Prostate gland (tissue), 2 donors: ENCODE measurements around the gene HSCB. TPM values are rescaled to one million over a fixed set of nuclear protein-coding genes. Genes with fewer than 3 reads are reported as not detected.

Experiments used
- DNase-seq: peaks from one replicate; pipeline ENCODE4 v3.0.0-alpha.2; 2019; ENCODE audit warnings: low spot score
- H3K27ac ChIP-seq, 2 donors: fragments of 200-600 bp; sonication (generic); 2 replicates each; pipeline ENCODE4 v1.5.1; 2017 to 2019
- H3K27me3 ChIP-seq: fragments of 200-600 bp; sonication (generic); replicated peaks from 2 replicates; pipeline ENCODE4 v1.5.1; 2019; ENCODE audit not compliant: insufficient read depth
- H3K36me3 ChIP-seq, 2 donors: fragments of 200-600 bp; sonication (generic); 1 replicate in 1 of 2; 2 replicates in 1 of 2; pipeline versions ENCODE4 v1.5.1 to v1.8.1; 2017 to 2019
- H3K4me1 ChIP-seq: fragments of 200-600 bp; sonication (generic); replicated peaks from 2 replicates; pipeline ENCODE4 v1.5.1; 2019
- H3K4me3 ChIP-seq, 2 donors: fragments of 200-600 bp; sonication (generic); 2 replicates each; pipeline ENCODE4 v1.5.1; 2017 to 2019
- H3K9me3 ChIP-seq: fragments of 200-600 bp; sonication (generic); 2 replicates; pipeline ENCODE4 v1.5.1; 2017
- CTCF ChIP-seq, 4 experiments: fragments of 200-600 bp in 2 of 4; fragments of 450-650 bp in 2 of 4; sonication (generic) in 2 of 4; IDR thresholded peaks; 1 replicate in 3 of 4; 2 replicates in 1 of 4; pipeline ENCODE4 v1.5.1; 2016 to 2019; ENCODE audit warnings: antibody characterized with exemption in 4 of 4, mild to moderate bottlenecking in 2 of 4, moderate library complexity in 2 of 4
- POLR2A ChIP-seq: fragments of 450-650 bp; IDR thresholded peaks from one replicate; pipeline ENCODE4 v1.6.1; 2016; ENCODE audit warnings: antibody characterized with exemption, mild to moderate bottlenecking
- POLR2AphosphoS5 ChIP-seq: sonication (generic); formaldehyde crosslinking; IDR thresholded peaks from one replicate; pipeline ENCODE4 v1.6.1; 2017; ENCODE audit warnings: antibody characterized with exemption
- WGBS: methylation state at CpG from one replicate; pipeline ENCODE4 v1.1.5; 2018; 5-methylcytosine and 5-hydroxymethylcytosine counted together
- intact Hi-C: fragments of 100-400 bp; cut with DNase I; formaldehyde crosslinking; loops from one replicate; pipeline ENCODE4 v1.14.2; 2022
- total RNA-seq, 2 donors: library from RNA; depleted of rRNA; stranded (reverse); fragments of >200 nt; gene quantifications; one replicate each; pipeline ENCODE4 v1.1.0, GENCODE V29; 2016

HSCB gene
- total RNA-seq, 2 donors from 2014 or later: 27.9 to 39.5 TPM

- intact Hi-C loops: no loop called here
- Histone ChIP-seq H3K27me3 (no peaks in the 10 kb centered on the region), H3K36me3 (no peaks in the 10 kb centered on the region), H3K4me1 (peaks cover 2% of the 10 kb centered on the region), H3K4me3 (no peak overlapping the region), H3K27ac (no peak overlapping the region), H3K9me3 (no peaks in the 10 kb centered on the region)
- no peak for DNase-seq
- 86% methylated on average over 14 of the region's 14 CpGs for WGBS
- no peak for TF ChIP-seq CTCF (IDR thresholded peaks at IDR 0.05)
- TF ChIP-seq POLR2A: no peak
- TF ChIP-seq POLR2AphosphoS5: no peak
Measured at GRCh38 chr22:28769394-28770085, 27.7 kb downstream of the HSCB start.

DNA sequence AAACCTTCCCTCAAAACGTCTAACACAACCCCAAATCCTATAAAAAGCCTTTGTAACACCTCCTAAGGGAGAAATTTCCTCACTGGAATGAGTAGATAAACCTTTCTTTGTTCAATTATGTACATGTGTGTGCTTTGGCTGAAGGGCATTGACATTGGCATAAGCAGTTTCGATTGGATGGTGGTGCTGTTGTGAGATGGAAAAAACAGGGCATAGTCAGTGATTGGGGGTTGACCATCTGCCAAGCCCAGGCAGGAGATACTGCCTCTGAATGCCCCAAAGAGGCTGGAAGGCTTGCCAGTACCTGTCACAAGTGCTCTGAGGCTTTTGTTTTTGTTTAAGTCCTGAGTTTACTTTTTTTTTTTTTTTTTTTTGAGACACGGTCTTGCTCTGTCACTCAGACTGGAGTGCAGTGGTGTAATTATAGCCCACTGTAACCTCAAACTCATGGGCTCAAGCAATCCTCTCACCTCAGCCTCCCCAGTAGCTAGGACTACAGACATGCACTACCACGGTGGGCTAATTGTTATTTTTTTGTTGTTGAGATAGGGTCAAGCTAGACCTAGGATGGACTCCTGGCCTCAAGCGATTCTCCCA, 29.5 kb downstream of the HSCB start:
- TF ChIP-seq CTCF (IDR thresholded peaks at IDR 0.05) (no peak), POLR2A (no peak), POLR2AphosphoS5 (no peak)
- Histone ChIP-seq H3K27me3 (no peaks in the 10 kb centered on the region), H3K27ac (no peak overlapping the region), H3K4me1 (peaks cover 5% of the 10 kb centered on the region), H3K4me3 (no peak overlapping the region), H3K36me3 (no peaks in the 10 kb centered on the region), H3K9me3 (no peaks in the 10 kb centered on the region)
- peak; percentile 49 for DNase-seq
- intact Hi-C loops: no loop called here
- WGBS: 50% methylated on average over 5 of the region's 5 CpGs

DNA sequence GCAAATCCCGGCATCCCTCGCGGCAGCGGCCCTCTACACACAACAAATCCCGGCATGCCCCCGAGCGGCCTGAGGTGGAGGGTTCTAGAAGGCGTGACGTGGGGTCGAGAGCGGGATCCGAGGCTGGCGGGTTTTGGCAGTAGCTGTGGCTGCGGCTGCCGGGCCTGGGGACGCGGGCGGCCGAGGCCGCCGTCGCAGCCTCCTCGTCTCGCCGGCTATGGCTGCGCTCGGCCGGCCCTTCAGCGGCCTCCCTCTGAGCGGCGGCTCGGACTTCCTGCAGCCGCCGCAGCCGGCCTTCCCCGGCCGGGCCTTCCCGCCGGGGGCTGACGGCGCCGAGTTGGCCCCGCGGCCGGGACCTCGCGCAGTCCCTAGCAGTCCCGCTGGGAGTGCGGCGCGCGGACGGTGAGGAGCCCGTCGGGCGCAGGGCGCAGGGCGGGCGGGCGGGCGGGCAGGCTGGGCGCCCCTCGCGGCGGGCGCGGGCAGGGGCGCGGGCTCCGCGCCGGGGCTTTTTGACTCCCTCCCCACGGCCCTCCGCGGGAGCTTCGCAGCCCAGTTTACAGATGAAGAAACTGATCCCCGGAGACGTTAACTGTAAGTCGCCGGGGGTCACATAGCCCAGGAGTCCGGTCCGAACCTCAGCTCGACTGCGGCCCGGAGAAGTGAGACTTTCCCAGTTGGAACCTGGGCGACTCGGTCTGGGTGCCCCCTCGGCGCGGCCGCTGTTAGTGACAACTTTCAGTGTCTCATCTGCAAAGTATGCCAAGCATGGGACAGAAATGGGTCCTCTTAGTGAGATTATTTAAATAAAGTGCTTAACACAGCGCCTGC, 31.0 kb downstream of the HSCB start, which contains the start of gene CCDC117:
Gene CCDC117, plus strand, starts transcription at position 63 of the 828 bp plus-strand sequence. Its CDS starts 155 bp downstream, at position 218.
- TF ChIP-seq POLR2AphosphoS5: peak; percentile 99
- peak in 2 of 4 experiments; percentile 32 to 38 for TF ChIP-seq CTCF (IDR thresholded peaks at IDR 0.05)
- peak; percentile 97 for TF ChIP-seq POLR2A
- Histone ChIP-seq H3K27me3 (no peaks in the 10 kb centered on the region), H3K9me3 (no peaks in the 10 kb centered on the region), H3K4me3 (peak within 1 kb of the TSS; percentile 90 to 95), H3K36me3 (no peaks in the 10 kb centered on the region), H3K4me1 (peaks cover 5% of the 10 kb centered on the region), H3K27ac (peak within 1 kb of the TSS; percentile 99 to 100)
- DNase-seq: peak; percentile 96
- 0% methylated on average over 70 of the region's 92 CpGs for WGBS
- intact Hi-C loops: loop anchor here (2.0 kb wide), 1 partner anchor 30 kb away; the partner anchor contains the start of gene HSCB

DNA sequence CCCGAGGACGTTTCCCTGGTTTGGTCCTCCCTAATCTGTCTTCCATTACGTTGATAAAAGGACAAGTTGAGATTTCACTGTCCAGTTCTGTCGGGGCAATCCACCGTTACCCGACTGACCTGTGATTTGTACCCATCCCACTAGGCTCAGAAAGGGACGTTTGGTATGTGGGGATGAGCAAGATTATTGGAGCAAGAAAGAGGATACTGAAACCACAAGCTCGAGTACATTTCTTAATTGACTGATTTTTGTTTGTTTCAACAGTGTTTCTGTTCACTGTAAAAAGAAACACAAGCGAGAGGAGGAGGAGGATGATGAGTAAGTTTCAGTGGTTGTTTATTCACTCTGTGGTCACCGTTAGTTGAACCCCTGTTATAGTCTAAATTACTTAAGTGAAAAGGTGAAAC, 31.6 kb downstream of the HSCB start:
- TF ChIP-seq POLR2AphosphoS5 (no peak), POLR2A (peak; percentile 3)
- H3K9me3 ChIP-seq: no peaks in the 10 kb centered on the region
- intact Hi-C loops: loop anchor here (2.0 kb wide), 1 partner anchor 31 kb away; the partner anchor contains the start of gene HSCB
- peak overlapping the region; percentile 99 to 100 for H3K27ac ChIP-seq
- H3K27me3 ChIP-seq: no peaks in the 10 kb centered on the region
- peak overlapping the region; percentile 90 to 95 for H3K4me3 ChIP-seq
- H3K36me3 ChIP-seq: no peaks in the 10 kb centered on the region
- H3K4me1 ChIP-seq: peaks cover 5% of the 10 kb centered on the region
- 0% methylated on average over 10 of the region's 10 CpGs for WGBS
- no peak for DNase-seq

DNA sequence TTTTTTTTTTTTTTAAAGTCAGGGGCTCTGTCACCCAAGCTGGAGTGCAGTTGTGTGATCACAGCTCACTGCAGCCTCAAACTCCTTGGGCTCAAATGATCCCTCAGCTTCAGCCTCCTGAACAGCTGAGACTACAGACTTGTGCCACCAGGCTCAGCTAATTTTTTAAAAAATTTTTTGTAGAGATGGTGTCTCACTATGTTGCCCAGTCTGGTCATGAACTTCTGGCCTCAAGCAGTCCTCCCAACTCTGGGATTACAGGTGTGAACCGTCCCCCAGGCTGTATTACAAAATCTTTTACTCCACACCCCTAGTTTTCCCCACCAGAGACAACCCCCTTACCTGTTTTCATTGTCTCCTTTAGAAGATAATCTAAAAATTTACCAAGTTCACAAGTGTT, 32.5 kb downstream of the HSCB start:
- no peak for DNase-seq
- WGBS: 89% methylated on average over 1 of the region's 1 CpG

More for the DNA sequence above, 32.5 kb downstream of the HSCB start:
- no peak overlapping the region for H3K4me3 ChIP-seq
- H3K36me3 ChIP-seq: no peaks in the 10 kb centered on the region
- H3K27ac ChIP-seq: no peak overlapping the region
- no peak for TF ChIP-seq POLR2AphosphoS5
- no peak for TF ChIP-seq POLR2A
- TF ChIP-seq CTCF (IDR thresholded peaks at IDR 0.05): no peak
- peaks cover 5% of the 10 kb centered on the region for H3K4me1 ChIP-seq
- no peaks in the 10 kb centered on the region for H3K9me3 ChIP-seq
- no peaks in the 10 kb centered on the region for H3K27me3 ChIP-seq
- intact Hi-C loops: no loop called here
